Activated naive CD4-positive, alpha-beta T cell treated with anti-CD3 and anti-CD28 coated beads for 36 hours (primary cell): Measurements from ENCODE around the gene MAP2K7. TPM values are rescaled to one million over a fixed set of nuclear protein-coding genes. Genes with fewer than 3 reads are reported as not detected.

Source experiments
- CTCF ChIA-PET: fragments of 350-600 bp; sonication (Branson Sonifier 250); formaldehyde crosslinking; loops from one replicate; lab custom pipeline; 2021; ENCODE audit warnings: antibody characterized with exemption; lab: Charles Lee
- DNase-seq: peaks from one replicate; pipeline ENCODE4 v3.0.0-alpha.2; 2020
- H3K27ac Mint-ChIP-seq: one replicate; pipeline ENCODE4 v1.8.0; 2021; ENCODE audit warnings: mild to moderate bottlenecking, mixed read lengths
- H3K27me3 Mint-ChIP-seq: one replicate; pipeline ENCODE4 v1.8.0; 2021; ENCODE audit warnings: low read depth, mixed read lengths
- H3K36me3 Mint-ChIP-seq: one replicate; pipeline ENCODE4 v1.8.0; 2021; ENCODE audit warnings: low read depth, mixed read lengths
- H3K4me1 Mint-ChIP-seq: one replicate; pipeline ENCODE4 v1.8.0; 2021; ENCODE audit warnings: low read depth, mixed read lengths
- H3K4me3 Mint-ChIP-seq: one replicate; pipeline ENCODE4 v1.8.0; 2021; ENCODE audit warnings: mild to moderate bottlenecking, moderate library complexity, mixed read lengths
- H3K9me3 Mint-ChIP-seq: one replicate; pipeline ENCODE4 v1.8.0; 2021; ENCODE audit warnings: mixed read lengths
- intact Hi-C: fragments of 100-400 bp; cut with micrococcal nuclease; formaldehyde crosslinking; loops from one replicate; pipeline ENCODE4 v1.15.1; 2023
- total RNA-seq, 2 experiments: library from RNA; stranded (reverse); gene quantifications; one replicate each; pipeline ENCODE4 v1.2.3, GENCODE V29; 2021

MAP2K7 gene
- total RNA-seq, 2 experiments from 2014 or later: 39.1 to 39.8 TPM

- H3K4me3 Mint-ChIP-seq: no peak overlapping the region
- H3K27me3 Mint-ChIP-seq: no peaks in the 10 kb centered on the region
- H3K27ac Mint-ChIP-seq: no peak overlapping the region
- CTCF ChIA-PET: no interaction called here
- H3K36me3 Mint-ChIP-seq: peaks cover 25% of the 10 kb centered on the region
- H3K9me3 Mint-ChIP-seq: no peaks in the 10 kb centered on the region
- peaks cover 5% of the 10 kb centered on the region for H3K4me1 Mint-ChIP-seq
- intact Hi-C loops: no loop called here
- DNase-seq: no peak
Observed at GRCh38 chr19:7933828-7934725, 30.4 kb downstream of the MAP2K7 start.

GRCh38 chr19:7934766-7935165 lies 31.1 kb downstream of the MAP2K7 start:
- Mint-ChIP-seq H3K27me3 (no peaks in the 10 kb centered on the region), H3K4me3 (no peak overlapping the region), H3K27ac (no peak overlapping the region), H3K4me1 (peaks cover 5% of the 10 kb centered on the region), H3K36me3 (peaks cover 25% of the 10 kb centered on the region), H3K9me3 (no peaks in the 10 kb centered on the region)
- intact Hi-C loops: no loop called here
- DNase-seq: no peak
- CTCF ChIA-PET: no interaction called here

- Mint-ChIP-seq H3K9me3 (no peaks in the 10 kb centered on the region), H3K36me3 (peaks cover 17% of the 10 kb centered on the region), H3K27me3 (no peaks in the 10 kb centered on the region), H3K4me3 (no peak overlapping the region), H3K4me1 (peaks cover 42% of the 10 kb centered on the region), H3K27ac (no peak overlapping the region)
- DNase-seq: no peak
- intact Hi-C loops: loop anchor here (5.0 kb wide), 1 partner anchor 111 kb away; the partner anchor contains the start of gene CCL25
- CTCF ChIA-PET: no interaction called here
Observed at GRCh38 chr19:7940841-7941240, 37.2 kb downstream of the MAP2K7 start.

GRCh38 chr19:7941895-7942596 lies 38.4 kb downstream of the MAP2K7 start:
- H3K4me3 Mint-ChIP-seq: peak overlapping the region; percentile 95
- H3K27ac Mint-ChIP-seq: peak overlapping the region; percentile 43
- H3K27me3 Mint-ChIP-seq: no peaks in the 10 kb centered on the region
- H3K9me3 Mint-ChIP-seq: no peaks in the 10 kb centered on the region
- intact Hi-C loops: loop anchor here (2.0 to 5.0 kb wide), 2 partner anchors 110 to 217 kb away; partner anchors contain the start of gene CCL25
- peaks cover 16% of the 10 kb centered on the region for H3K36me3 Mint-ChIP-seq
- CTCF ChIA-PET: interaction anchor here (0.6 kb wide), 1 partner anchor 72 kb away, joined by 4 read pairs; no protein-coding TSS in a partner anchor
- no peak for DNase-seq
- peaks cover 41% of the 10 kb centered on the region for H3K4me1 Mint-ChIP-seq

DNA sequence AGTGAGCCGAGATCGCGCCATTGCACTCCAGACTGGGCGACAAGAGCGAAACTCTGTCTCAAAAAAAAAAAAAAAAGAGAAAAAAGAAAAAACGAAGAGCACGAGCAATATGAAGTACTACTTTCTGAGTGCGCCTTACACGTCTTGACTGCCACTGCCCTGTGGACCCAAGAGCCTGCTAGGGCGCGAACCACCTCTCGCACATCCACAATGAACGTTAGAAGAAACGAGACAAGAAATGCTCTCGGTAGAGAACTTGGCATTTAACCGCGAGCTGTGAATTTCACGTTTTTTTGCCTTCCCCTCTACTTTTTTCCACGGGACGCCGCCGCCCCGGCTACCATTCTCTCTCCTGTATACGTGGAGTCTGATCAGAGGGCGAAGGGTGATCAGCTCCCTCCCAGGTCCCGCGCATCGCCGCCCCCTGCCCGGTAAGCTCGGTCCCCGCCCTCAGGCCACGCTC lies 39.3 kb downstream of the MAP2K7 start:
- H3K27me3 Mint-ChIP-seq: no peaks in the 10 kb centered on the region
- DNase-seq: no peak
- H3K9me3 Mint-ChIP-seq: no peaks in the 10 kb centered on the region
- peak overlapping the region; percentile 94 for H3K27ac Mint-ChIP-seq
- CTCF ChIA-PET: interaction anchor here (0.6 to 2.5 kb wide), 12 partner anchors 14 to 310 kb away, joined by 3 to 18 read pairs (median 6); partner anchors contain the start of genes SNAPC2 and TRAPPC5
- H3K36me3 Mint-ChIP-seq: peaks cover 12% of the 10 kb centered on the region
- intact Hi-C loops: loop anchor here (1.0 to 5.0 kb wide), 6 partner anchors 23 to 378 kb away; partner anchors contain the start of genes CCL25, MAP2K7, NDUFA7 and RPS28
- H3K4me1 Mint-ChIP-seq: peaks cover 41% of the 10 kb centered on the region
- H3K4me3 Mint-ChIP-seq: peak overlapping the region; percentile 95

DNA sequence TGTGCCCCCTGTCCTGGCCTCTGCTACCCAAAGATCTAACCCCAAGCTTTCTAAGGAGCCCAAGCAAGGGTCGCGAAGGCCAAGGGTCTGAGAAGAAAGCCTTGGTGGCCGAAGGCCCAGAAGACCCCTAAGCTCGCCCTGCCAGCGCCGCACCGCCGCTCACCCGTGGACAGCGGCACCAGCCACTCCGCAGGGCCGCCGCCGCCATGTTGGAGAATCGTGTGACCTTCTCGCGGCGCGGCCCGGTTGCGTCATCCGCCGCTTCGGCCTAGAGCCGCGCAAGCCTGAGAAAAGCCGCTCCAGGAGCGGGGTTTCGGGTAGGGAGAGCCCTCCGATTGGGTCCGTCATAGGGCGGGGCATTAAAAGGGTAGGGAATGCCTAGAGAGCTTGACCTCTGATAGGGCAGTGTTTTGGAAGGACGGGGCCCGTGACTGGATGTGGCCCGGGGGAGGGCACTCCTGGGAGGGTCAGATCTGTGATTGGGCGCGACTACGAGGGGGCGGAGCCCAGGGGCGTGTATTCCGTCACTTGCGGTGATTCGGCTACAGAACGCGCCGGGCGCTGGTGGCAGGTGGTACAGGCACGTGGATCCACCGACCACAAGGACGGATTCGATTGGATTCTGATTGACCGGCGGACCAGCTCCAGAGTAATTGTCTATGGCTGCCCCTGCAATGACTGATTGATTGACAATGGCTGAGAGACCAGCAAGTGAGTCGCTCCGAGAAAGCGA lies 39.9 kb downstream of the MAP2K7 start, which contains the start of gene TIMM44:
TSS of gene TIMM44 (minus strand) at position 223 of the 733 bp plus-strand sequence. CDS start at position 208, 15 bp downstream.
- intact Hi-C loops: loop anchor here (1.0 to 5.0 kb wide), 9 partner anchors 23 to 378 kb away; partner anchors contain the start of genes CCL25, MAP2K7, NDUFA7 and RPS28
- H3K36me3 Mint-ChIP-seq: peaks cover 12% of the 10 kb centered on the region
- DNase-seq: peak; percentile 100
- H3K27ac Mint-ChIP-seq: peak within 1 kb of the TSS; percentile 94
- peak within 1 kb of the TSS; percentile 95 for H3K4me3 Mint-ChIP-seq
- peaks cover 41% of the 10 kb centered on the region for H3K4me1 Mint-ChIP-seq
- CTCF ChIA-PET: interaction anchor here (0.6 to 2.5 kb wide), 22 partner anchors 8 to 322 kb away, joined by 3 to 18 read pairs (median 4); partner anchors contain the start of genes ELAVL1, SNAPC2 and TRAPPC5
- no peaks in the 10 kb centered on the region for H3K9me3 Mint-ChIP-seq
- no peaks in the 10 kb centered on the region for H3K27me3 Mint-ChIP-seq

DNA sequence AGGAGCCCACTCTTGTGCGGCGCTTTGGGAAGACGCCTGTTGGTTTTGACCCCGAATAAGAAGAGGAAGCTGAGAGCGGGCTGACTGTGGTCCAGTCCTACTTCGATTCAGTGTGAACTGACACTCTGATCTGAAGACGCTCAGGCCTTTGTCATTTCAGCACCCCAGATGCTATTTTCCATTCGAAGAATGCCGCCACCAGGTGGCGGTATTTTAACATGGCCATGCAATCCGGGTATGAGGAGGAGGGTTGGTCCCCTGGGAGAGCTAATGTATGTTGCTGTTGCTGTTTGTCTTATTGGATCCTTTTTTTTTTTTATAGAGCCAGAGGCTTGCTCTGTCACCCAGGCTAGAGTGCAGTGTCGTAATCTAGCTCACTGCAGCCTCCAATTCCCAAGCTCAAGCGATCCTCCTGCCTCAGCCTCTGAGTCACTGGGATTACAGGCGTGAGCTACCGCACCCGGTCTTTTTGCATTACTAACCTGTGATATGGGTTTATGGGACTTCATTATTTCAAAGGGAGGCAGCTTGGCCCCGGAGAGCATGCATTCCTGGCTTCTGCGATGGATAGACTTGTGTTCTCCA lies 40.6 kb downstream of the MAP2K7 start:
- peak overlapping the region; percentile 95 for H3K4me3 Mint-ChIP-seq
- no peaks in the 10 kb centered on the region for H3K9me3 Mint-ChIP-seq

GRCh38 chr19:7947939-7948338 lies 44.3 kb downstream of the MAP2K7 start:
- Mint-ChIP-seq H3K36me3 (peaks cover 4% of the 10 kb centered on the region), H3K4me1 (peaks cover 14% of the 10 kb centered on the region), H3K9me3 (no peaks in the 10 kb centered on the region), H3K27ac (no peak overlapping the region), H3K27me3 (no peaks in the 10 kb centered on the region), H3K4me3 (no peak overlapping the region)
- CTCF ChIA-PET: interaction anchor here (1.4 kb wide), 1 partner anchor 22 kb away, joined by 4 read pairs; no protein-coding TSS in a partner anchor
- intact Hi-C loops: no loop called here
- no peak for DNase-seq

More for the DNA sequence above, 40.6 kb downstream of the MAP2K7 start:
- intact Hi-C loops: loop anchor here (1.0 to 5.0 kb wide), 4 partner anchors 58 to 309 kb away; partner anchors contain the start of gene CCL25
- H3K27ac Mint-ChIP-seq: peak overlapping the region; percentile 94
- peaks cover 37% of the 10 kb centered on the region for H3K4me1 Mint-ChIP-seq
- H3K27me3 Mint-ChIP-seq: no peaks in the 10 kb centered on the region
- CTCF ChIA-PET: interaction anchor here (0.6 to 2.5 kb wide), 28 partner anchors 8 to 321 kb away, joined by 3 to 18 read pairs (median 4); partner anchors contain the start of genes ELAVL1, MAP2K7, PET100 and SNAPC2
- DNase-seq: peak; percentile 96
- H3K36me3 Mint-ChIP-seq: peaks cover 11% of the 10 kb centered on the region

DNA sequence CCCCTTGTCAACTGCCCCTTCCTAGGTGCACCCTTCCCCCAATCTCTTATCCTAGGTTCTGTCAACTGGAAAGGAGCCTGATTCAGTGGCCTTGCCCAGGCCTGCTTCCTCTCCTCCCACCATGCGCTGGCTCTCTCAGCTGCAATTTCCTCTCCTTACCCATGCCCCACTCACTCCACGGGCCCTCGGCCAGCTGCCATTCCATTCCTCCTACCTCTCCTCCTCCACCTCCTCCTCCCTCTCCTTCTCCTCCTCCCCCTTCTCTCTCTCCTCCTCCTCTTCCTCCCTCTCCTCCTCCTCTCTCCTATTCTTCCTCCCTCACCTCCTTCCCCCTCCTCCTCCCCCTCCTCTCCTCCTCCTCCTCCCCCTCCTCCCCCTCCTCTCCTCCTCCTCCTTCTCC lies 49.4 kb downstream of the MAP2K7 start:
- H3K36me3 Mint-ChIP-seq: peaks cover 2% of the 10 kb centered on the region
- no peak overlapping the region for H3K27ac Mint-ChIP-seq
- no peaks in the 10 kb centered on the region for H3K9me3 Mint-ChIP-seq
- H3K27me3 Mint-ChIP-seq: no peaks in the 10 kb centered on the region
- CTCF ChIA-PET: interaction anchor here (1.0 kb wide), 1 partner anchor 9 kb away, joined by 4 read pairs; no protein-coding TSS in a partner anchor
- no peak overlapping the region for H3K4me3 Mint-ChIP-seq
- DNase-seq: no peak
- intact Hi-C loops: no loop called here
- no peaks in the 10 kb centered on the region for H3K4me1 Mint-ChIP-seq

GRCh38 chr19:7953576-7953975 lies 49.9 kb downstream of the MAP2K7 start:
- H3K27me3 Mint-ChIP-seq: no peaks in the 10 kb centered on the region
- H3K4me1 Mint-ChIP-seq: no peaks in the 10 kb centered on the region
- intact Hi-C loops: no loop called here
- H3K36me3 Mint-ChIP-seq: peaks cover 2% of the 10 kb centered on the region
- CTCF ChIA-PET: interaction anchor here (0.7 kb wide), 1 partner anchor 166 kb away, joined by 3 read pairs; no protein-coding TSS in a partner anchor
- no peak overlapping the region for H3K27ac Mint-ChIP-seq
- H3K4me3 Mint-ChIP-seq: no peak overlapping the region
- no peaks in the 10 kb centered on the region for H3K9me3 Mint-ChIP-seq
- DNase-seq: no peak

DNA sequence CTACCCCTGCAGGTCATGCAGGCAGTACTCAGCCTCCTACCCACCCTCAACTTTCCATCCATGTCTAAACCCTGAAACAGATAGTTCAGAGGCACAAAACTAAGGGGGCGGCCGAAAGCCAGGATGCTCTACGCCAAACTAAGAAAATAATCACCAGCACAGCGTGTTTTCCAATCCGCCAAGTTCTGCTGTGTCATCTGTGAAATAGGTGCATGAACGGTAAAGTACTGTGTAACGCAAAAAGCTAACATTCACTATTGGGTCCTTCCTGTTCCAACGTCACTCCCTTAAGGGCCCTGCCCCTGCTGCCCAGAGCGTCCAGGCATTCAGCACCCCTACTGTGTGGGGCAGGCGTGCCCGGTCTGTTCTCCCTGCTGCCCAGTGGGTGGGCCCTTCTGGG lies 52.0 kb downstream of the MAP2K7 start:
- CTCF ChIA-PET: interaction anchor here (0.6 kb wide), 1 partner anchor 86 kb away, joined by 3 read pairs; no protein-coding TSS in a partner anchor
- intact Hi-C loops: no loop called here
- no peaks in the 10 kb centered on the region for H3K36me3 Mint-ChIP-seq
- no peaks in the 10 kb centered on the region for H3K9me3 Mint-ChIP-seq
- H3K27ac Mint-ChIP-seq: no peak overlapping the region
- H3K4me3 Mint-ChIP-seq: no peak overlapping the region
- no peaks in the 10 kb centered on the region for H3K4me1 Mint-ChIP-seq
- H3K27me3 Mint-ChIP-seq: no peaks in the 10 kb centered on the region
- no peak for DNase-seq
